ENCODE measurements around the gene ALDH1A1. TPM values are rescaled to one million over a fixed set of nuclear protein-coding genes. Genes with fewer than 3 reads are reported as not detected.

Gene ALDH1A1
- total RNA-seq, 1 donor from 2014 or later: not detected

- H3K27ac Mint-ChIP-seq: no peak overlapping the region
These were observed 42.5 kb upstream of the ALDH1A1 start for GRCh38 chr9:72995131-72996024.

GRCh38 chr9:72991772-72992171, 38.9 kb upstream of the ALDH1A1 start:
- Histone ChIP-seq H3K9me3 (ENCODE audit: low read depth) (no peaks in the 10 kb centered on the region), H3K27ac (no peak overlapping the region), H3K4me1 (no peaks in the 10 kb centered on the region), H4K20me1 (ENCODE audit: low read depth) (no peaks in the 10 kb centered on the region), H3K36me3 (no peaks in the 10 kb centered on the region), H3K79me2 (ENCODE audit: low read depth) (no peaks in the 10 kb centered on the region), H3K27me3 (no peaks in the 10 kb centered on the region), H3K9ac (no peak overlapping the region), H3K4me2 (no peak overlapping the region), H3K4me3 (no peak overlapping the region), H2AFZ (replicated peaks) (no peak overlapping the region), H3F3A (ENCODE audit: low read depth) (no peaks in the 10 kb centered on the region)
- Mint-ChIP-seq H3K27ac (no peak overlapping the region), H3K27me3 (ENCODE audit: insufficient read depth, low read depth) (no peaks in the 10 kb centered on the region), H3K4me1 (no peaks in the 10 kb centered on the region), H3K36me3 (no peaks in the 10 kb centered on the region), H3K4me3 (no peak overlapping the region), H3K9me3 (no peaks in the 10 kb centered on the region)
- no peak for DNase-seq (ENCODE audit: low spot score)
- TF ChIP-seq, protein P1, sequence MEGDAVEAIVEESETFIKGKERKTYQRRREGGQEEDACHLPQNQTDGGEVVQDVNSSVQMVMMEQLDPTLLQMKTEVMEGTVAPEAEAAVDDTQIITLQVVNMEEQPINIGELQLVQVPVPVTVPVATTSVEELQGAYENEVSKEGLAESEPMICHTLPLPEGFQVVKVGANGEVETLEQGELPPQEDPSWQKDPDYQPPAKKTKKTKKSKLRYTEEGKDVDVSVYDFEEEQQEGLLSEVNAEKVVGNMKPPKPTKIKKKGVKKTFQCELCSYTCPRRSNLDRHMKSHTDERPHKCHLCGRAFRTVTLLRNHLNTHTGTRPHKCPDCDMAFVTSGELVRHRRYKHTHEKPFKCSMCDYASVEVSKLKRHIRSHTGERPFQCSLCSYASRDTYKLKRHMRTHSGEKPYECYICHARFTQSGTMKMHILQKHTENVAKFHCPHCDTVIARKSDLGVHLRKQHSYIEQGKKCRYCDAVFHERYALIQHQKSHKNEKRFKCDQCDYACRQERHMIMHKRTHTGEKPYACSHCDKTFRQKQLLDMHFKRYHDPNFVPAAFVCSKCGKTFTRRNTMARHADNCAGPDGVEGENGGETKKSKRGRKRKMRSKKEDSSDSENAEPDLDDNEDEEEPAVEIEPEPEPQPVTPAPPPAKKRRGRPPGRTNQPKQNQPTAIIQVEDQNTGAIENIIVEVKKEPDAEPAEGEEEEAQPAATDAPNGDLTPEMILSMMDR (IDR thresholded peaks at IDR 0.05): no peak
- TF ChIP-seq EZH2phosphoT487 (IDR thresholded peaks at IDR 0.05) (no peak), EZH2 (IDR thresholded peaks at IDR 0.05) (no peak)

More at GRCh38 chr9:72995131-72996024, 42.5 kb upstream of the ALDH1A1 start:
- H3K9ac ChIP-seq: no peak overlapping the region
- no peaks in the 10 kb centered on the region for H3K79me2 ChIP-seq (ENCODE audit: low read depth)
- no peaks in the 10 kb centered on the region for H3K9me3 ChIP-seq (ENCODE audit: low read depth)
- no peaks in the 10 kb centered on the region for H4K20me1 ChIP-seq (ENCODE audit: low read depth)
- no peak overlapping the region for H3K4me3 Mint-ChIP-seq
- no peaks in the 10 kb centered on the region for H3K36me3 Mint-ChIP-seq
- no peaks in the 10 kb centered on the region for H3K27me3 ChIP-seq
- no peaks in the 10 kb centered on the region for H3K4me1 ChIP-seq
- H3K27me3 Mint-ChIP-seq (ENCODE audit: insufficient read depth, low read depth): peaks cover 4% of the 10 kb centered on the region
- no peaks in the 10 kb centered on the region for H3F3A ChIP-seq (ENCODE audit: low read depth)
- H3K9me3 Mint-ChIP-seq: no peaks in the 10 kb centered on the region
- H2AFZ ChIP-seq (replicated peaks): no peak overlapping the region
- H3K4me2 ChIP-seq: no peak overlapping the region
- H3K4me1 Mint-ChIP-seq: no peaks in the 10 kb centered on the region
- no peak for DNase-seq (ENCODE audit: low spot score)
- no peak overlapping the region for H3K4me3 ChIP-seq
- TF ChIP-seq, protein P1 (IDR thresholded peaks at IDR 0.05): no peak
- TF ChIP-seq EZH2 (IDR thresholded peaks at IDR 0.05): no peak
- no peak for TF ChIP-seq EZH2phosphoT487 (IDR thresholded peaks at IDR 0.05)
- H3K27ac ChIP-seq: no peak overlapping the region
- H3K36me3 ChIP-seq: no peaks in the 10 kb centered on the region

- TF ChIP-seq EZH2 (IDR thresholded peaks at IDR 0.05) (no peak), EZH2phosphoT487 (IDR thresholded peaks at IDR 0.05) (no peak)
- TF ChIP-seq, protein P1 (IDR thresholded peaks at IDR 0.05): no peak
- no peaks in the 10 kb centered on the region for H4K20me1 ChIP-seq (ENCODE audit: low read depth)
- no peaks in the 10 kb centered on the region for H3F3A ChIP-seq (ENCODE audit: low read depth)
- H3K27ac ChIP-seq: no peak overlapping the region
- no peaks in the 10 kb centered on the region for H3K9me3 Mint-ChIP-seq
- H3K9ac ChIP-seq: no peak overlapping the region
- H3K4me1 ChIP-seq: no peaks in the 10 kb centered on the region
- no peaks in the 10 kb centered on the region for H3K9me3 ChIP-seq (ENCODE audit: low read depth)
- H3K27ac Mint-ChIP-seq: no peak overlapping the region
- H3K4me3 ChIP-seq: no peak overlapping the region
- H3K4me2 ChIP-seq: no peak overlapping the region
- H3K27me3 Mint-ChIP-seq (ENCODE audit: insufficient read depth, low read depth): no peaks in the 10 kb centered on the region
- no peaks in the 10 kb centered on the region for H3K36me3 Mint-ChIP-seq
- no peaks in the 10 kb centered on the region for H3K36me3 ChIP-seq
- peak overlapping the region; percentile 7 for H2AFZ ChIP-seq (replicated peaks)
- no peaks in the 10 kb centered on the region for H3K4me1 Mint-ChIP-seq
- no peaks in the 10 kb centered on the region for H3K27me3 ChIP-seq
- H3K4me3 Mint-ChIP-seq: no peak overlapping the region
- no peaks in the 10 kb centered on the region for H3K79me2 ChIP-seq (ENCODE audit: low read depth)
- DNase-seq (ENCODE audit: low spot score): no peak
These were observed 37.7 kb upstream of the ALDH1A1 start for GRCh38 chr9:72990397-72991182.

Measured in neural progenitor cell (in vitro differentiated cells).